Stimulated activated CD8-positive, alpha-beta memory T cell treated with anti-CD3 and anti-CD28 coated beads, Interleukin-4, amount 100 ng/mL, for 24 hours (primary cell): Measurements from ENCODE around the gene CNNM2.
"Not testable (repeated sequence)": the region's sequence is repeated elsewhere in the genome, so short reads cannot be mapped to it uniquely, and the experiment has no call there.

Experiments used
- DNase-seq: peaks from one replicate; pipeline ENCODE4 v3.0.0-alpha.2; 2020; ENCODE audit warnings: low read depth

CNNM2 gene

DNA sequence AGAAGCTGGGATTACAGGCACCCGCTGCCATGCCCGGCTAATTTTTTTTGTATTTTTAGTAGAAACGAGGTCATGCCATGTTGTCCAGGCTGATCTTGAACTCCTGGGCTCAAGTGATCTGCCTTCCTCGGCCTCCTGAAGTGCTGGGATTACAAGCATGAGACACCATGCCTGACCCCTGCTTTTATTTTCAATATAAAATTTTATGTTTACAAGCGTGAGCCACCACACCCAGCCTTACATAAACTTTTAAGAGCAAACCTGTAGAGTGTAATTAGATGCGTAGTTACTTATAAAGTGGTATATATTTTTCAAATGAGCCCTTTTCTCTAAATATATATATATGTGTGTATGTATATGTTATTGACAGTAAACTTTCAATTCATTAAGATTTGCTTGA lies 8.7 kb downstream of the CNNM2 start:
- DNase-seq = no peak

- no peak for DNase-seq
Observed at GRCh38 chr10:102927311-102928010, 9.4 kb downstream of the CNNM2 start.

DNA sequence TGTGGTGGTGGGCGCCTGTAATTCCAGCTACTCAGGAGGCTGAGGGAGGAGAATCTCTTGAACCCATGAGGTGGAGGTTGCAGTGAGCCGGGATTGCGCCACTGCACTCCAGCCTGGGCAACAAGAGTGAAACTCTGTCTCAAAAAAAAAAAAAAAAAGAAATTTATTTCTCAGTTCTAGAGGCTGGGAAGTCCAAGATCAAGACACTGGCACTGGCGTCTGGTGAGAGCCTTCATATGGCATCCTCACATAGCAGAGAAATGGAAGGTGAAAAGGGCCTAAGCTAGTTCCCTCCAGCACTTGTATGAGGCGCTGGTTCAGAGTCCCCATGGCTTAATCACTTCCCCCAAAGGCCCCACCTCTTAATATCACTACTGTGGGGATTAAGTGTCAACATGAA lies 10.3 kb downstream of the CNNM2 start:
- DNase-seq = not testable (repeated sequence)

DNA sequence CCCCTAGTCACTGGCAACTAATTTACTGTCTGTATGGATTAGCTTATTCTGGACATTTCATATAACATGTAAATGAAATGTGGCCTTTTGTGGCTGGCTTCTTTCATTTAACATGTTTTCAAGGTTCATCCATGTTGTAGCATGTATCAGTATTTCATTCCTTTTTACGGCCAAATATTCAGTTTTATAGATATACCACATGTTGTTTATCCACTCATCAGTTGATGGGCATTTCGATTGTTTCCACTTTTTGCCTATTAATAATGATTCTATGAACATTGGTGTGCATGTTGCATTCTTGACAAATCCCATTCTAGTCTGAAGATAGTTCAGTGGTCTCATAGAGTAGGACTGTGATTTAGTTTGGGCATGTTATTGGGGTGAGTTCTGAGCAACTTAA lies 12.6 kb downstream of the CNNM2 start:
- no peak for DNase-seq

DNA sequence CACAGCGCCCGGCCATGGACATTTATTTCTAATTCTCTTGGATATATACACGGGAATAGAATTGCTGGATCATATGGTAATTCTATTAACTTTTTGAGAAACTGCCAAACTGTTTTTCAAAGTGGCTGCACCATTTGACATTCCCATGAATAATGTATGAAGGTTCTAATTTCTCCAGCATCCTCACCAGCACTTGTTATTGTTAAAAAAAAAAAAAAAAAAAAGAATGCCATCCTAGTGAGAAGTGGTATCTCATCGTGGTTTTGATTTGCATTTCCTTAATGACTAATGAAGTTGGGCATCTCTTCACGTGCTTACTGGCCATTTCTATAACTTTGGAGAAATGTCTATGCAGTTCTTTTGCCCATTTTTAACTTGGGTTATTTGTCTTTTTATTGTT lies 13.5 kb downstream of the CNNM2 start:
- no peak for DNase-seq

DNA sequence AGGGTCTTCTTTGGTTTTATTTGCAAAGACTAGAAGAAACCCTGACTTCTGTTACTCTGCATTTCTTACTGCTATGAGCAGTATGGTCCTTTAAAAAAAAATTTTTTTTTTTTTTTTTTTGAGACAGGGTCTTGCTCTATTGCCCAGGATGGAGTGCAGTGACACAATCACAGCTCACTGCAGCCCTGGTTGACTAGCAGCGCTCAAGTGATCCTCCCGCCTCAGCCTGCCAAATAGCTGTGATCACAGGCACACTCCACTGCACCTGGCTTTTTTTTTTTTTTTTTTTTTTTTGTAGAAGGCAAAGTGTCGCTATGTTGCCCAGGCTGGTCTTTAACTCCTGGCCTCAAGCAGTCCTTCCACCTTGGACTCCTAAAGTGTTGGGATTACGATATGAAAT lies 17.4 kb downstream of the CNNM2 start:
- DNase-seq = no peak

GRCh38 chr10:102935939-102936605 lies 18.0 kb downstream of the CNNM2 start:
- DNase-seq = no peak

DNA sequence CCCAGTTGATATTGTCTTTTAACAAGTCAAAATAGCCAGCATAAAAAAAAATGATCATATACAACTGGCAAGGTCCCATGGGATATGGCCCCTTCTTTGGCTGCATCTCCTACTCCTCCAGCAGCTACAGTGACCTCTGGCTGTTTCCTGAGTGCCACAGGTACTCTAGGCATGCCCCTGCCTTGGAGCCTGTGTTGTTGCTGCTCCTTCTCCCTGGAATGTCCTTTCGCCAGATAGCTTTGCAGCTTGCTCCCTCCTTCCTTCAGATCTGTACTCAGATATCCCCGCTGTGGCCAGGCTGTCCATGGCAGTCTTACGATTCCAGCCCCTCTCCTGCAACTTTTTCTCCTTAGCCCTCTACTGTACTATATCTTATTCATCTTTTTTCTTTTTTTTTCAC lies 23.3 kb downstream of the CNNM2 start:
- no peak for DNase-seq

DNA sequence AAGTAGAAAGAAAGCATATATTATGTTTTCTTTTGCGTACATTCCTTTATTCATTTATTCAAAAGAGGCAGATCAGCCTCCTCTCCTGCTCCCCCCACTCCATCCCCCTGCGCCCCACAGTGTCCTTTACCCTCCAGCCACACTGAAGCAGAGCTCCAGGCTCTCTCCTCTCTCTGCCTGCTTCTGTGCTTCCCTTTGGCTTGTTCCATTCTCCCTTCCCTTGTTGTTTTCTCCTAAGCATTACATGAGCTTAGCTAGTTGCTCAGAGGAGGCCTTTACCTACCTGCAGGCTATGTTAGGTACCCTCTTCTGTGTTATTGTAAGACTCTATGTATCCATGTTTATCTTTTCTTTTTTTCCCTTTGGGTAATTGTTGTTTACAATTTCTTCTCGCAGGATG lies 27.4 kb downstream of the CNNM2 start:
- DNase-seq = no peak

GRCh38 chr10:102945962-102946361 lies 27.9 kb downstream of the CNNM2 start:
- DNase-seq = no peak

DNA sequence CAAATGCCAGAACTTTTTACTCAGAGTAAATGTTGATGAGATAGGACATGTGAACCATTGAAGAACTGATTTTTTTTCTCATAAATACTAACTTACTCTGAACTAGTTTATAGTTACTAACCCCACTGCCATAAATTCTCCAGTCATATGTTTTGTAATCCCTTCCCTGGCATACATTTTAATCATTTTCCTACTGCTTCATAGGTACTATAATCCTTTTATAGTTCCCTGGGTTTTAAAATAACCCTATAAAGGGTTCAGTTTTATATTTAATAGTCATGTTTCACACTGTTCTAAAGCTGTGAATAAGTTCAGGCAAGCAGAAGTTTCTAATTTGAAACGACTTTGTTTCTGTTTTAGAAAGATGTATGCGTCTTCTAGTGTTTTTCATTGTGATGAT lies 28.9 kb downstream of the CNNM2 start:
- no peak for DNase-seq

- no peak for DNase-seq
Observed at GRCh38 chr10:102948176-102948575, 30.1 kb downstream of the CNNM2 start.

DNA sequence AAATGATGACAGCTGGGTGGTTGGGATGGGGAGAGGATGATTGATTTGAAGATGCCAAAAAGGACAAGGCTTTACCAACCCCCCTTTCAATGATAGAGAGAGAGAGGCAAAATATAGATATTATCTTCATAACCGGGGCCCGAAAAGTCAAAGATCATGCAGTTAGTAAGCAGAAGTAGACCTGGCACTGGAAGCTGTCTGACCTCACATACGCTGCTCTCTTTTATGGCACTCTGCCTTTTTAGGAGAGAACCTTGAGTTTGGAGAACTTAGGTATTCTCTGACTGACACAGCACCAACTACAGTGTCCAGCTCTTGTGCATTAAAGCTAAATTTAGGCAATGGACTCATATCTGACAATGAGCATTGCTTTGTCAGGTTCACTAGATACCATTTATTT lies 30.7 kb downstream of the CNNM2 start:
- no peak for DNase-seq

- DNase-seq = no peak
Observed at GRCh38 chr10:102949916-102950315, 31.8 kb downstream of the CNNM2 start.

GRCh38 chr10:102951316-102951715 lies 33.2 kb downstream of the CNNM2 start:
- DNase-seq = no peak

DNA sequence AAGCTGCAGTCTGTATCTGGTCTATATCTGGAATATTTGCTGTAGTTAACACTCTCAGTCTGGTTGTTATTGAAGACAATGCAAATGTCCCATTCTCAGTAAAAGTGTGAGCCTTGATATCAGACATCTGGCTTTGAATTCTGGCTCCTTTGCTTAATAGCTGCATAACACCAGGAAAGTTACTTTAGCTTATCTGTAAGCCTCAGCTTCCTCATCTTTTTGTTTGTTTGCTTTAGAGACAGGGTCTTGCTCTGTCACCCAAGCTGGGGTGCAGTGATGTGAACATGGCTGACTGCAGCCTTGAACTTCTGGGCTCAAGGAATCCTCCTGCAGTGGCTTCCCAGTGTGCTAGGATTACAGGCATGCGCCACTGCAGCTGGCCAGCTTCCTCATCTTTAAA lies 41.3 kb downstream of the CNNM2 start:
- DNase-seq = no peak

GRCh38 chr10:102960157-102960556 lies 42.1 kb downstream of the CNNM2 start:
- DNase-seq = no peak

DNA sequence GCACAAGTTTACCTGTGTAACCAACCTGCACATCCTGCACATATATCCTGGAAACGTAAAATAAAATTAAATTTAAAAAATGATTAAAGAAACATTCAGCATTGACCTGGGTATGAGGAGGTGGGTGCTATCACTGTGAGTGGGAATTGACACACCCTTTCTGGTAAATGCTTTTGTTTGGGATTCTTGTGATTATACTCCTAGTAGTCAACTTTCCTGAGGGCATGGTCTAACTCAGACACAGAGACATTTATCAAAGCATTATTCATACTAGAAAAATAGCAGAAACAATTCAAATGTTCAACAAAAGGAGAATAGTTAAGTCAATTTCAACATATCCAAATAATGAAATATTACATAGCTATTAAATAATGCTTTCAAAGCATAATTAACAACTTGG lies 44.2 kb downstream of the CNNM2 start:
- no peak for DNase-seq

- no peak for DNase-seq
Observed at GRCh38 chr10:102962951-102963755, 45.1 kb downstream of the CNNM2 start.

DNA sequence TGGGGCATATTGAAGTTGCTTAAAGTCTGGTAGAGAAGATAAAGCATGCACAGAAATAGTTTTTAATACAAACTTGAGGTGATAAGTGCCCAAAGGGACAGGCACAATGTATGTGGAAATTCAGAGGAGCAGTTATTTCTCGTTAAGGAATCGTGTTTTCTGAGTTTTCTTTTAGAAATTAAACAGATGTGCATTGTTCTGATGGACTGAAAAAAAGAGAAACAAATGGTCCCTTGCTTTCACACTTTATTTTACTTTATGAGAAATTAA lies 45.6 kb downstream of the CNNM2 start:
- no peak for DNase-seq

DNA sequence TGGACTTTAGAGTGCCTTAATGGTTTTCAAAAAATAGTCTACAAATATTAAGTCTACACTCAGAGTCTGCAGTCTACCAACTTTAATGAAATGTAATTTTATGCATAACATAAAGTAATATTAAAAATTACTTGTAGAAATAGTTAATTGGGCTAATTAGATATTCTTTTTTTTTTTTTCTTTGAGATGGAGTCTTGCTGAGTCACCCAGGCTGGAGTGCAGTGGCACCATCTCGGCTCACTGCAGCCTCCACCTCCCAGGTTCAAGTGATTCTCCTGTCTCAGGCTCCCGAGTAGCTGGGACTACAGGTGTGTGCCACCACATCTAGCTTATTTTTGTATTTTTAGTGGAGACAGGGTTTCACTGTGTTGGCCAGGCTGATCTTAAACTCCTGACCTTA lies 46.0 kb downstream of the CNNM2 start:
- not testable (repeated sequence) for DNase-seq

DNA sequence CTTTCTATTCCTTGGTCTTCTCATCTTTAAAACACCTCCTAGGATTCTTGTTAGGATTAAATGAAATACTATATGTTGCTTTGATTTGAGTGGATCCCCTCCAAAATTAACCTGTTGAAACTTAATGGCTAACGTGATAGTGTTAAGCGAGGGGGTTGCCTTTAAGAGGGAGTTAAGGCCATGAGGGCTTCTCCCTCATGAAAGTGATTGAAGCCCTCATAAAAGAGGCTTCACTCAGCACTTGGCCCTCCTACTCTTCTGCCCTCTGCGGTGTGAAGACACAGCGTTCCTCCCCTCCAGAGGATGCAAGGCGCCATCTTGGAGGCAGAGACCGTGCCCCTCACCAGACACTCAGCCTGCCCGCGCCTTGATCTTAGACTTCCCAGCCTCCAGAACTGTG lies 46.6 kb downstream of the CNNM2 start:
- DNase-seq = no peak

DNA sequence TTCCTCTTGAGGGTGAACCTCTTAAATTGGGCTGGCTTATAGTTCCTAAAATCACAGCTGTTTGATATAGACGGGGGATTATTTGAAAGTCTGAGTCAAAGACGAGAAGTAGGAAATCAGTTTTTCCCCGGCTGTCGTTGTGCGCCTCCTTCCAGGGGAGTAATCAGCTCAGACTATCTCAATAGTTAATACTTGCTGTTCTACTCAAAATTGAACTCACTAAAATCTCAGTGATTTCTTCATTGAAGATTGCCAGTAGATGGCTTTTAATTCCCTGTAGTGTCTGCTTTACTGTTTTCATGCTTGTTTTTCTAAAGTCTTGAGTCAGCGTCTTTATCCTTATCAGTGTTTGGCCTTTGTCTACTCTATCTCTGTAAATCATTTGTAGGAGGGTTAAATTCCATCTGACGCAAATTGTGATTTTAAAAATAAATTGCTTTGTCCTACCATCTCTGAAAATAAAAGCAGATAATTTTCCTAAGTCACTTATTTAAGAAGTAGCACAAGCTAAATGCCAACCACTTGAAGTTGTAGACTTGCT lies 47.3 kb downstream of the CNNM2 start:
- no peak for DNase-seq
